ENCODE data around the gene VPS25.

The VPS25 gene

DNA sequence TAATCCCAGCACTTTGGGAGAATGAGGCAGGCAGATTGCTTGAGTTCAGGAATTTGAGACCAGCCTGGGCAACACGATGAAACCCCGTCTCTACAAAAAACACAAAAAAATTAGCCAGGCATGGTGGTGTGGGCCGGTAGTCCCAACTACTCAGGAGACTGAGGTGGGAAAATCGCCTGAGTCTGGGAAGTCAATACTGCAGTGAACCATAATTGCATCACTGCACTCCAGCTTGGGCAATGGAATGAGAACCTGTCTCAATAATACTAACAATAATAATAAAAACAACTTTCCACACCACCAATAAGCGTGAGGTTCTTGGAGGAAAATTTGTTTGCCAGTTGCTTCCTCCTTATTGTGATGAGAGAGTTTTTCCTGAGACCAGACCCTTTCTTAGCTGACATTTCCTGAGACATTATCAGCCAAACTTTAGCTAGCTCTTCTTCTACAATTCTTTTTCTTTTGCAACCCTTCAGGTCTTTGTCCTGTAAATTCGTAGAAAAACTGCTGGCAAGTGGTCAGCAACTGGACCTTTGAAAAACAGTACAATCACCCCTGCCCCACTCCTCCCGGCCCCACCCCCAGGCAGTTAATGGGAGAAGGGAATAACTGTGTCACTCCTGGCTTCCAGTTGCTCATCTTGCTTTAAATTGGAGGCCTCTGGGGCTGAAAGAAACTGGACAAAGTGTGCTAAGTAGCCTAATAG, 24.9 kb upstream of the VPS25 start:
- peaks cover 0 to 3% (median 0%) of the 10 kb centered on the region in 3 experiments for H3K27me3 ChIP-seq (ENCODE audit: control insufficient read depth in 3 of 3, insufficient read depth in 3 of 3, low read depth in 1 of 3, low read length in 3 of 3)
- no peak overlapping the region for H3K18ac ChIP-seq (ENCODE audit: low read length)
- no peak overlapping the region for H2BK12ac ChIP-seq (ENCODE audit: low read length)
- no peak overlapping the region for H3K23ac ChIP-seq (ENCODE audit: low read depth, low read length, poor library complexity)
- peaks cover 6 to 12% of the 10 kb centered on the region in 2 donors for H3K4me1 ChIP-seq (ENCODE audit: control insufficient read depth in 2 of 2, insufficient read depth in 1 of 2, low read depth in 1 of 2, low read length in 2 of 2)
- H3K14ac ChIP-seq (ENCODE audit: low read length): no peak overlapping the region
- WGBS, 2 donors (ENCODE audit: extremely low coverage in 2 of 2, insufficient read length in 2 of 2, insufficient replicate concordance in 1 of 2): no CpG with 5 or more reads among the region's 7 CpGs
- peaks cover 2 to 3% of the 10 kb centered on the region in 2 donors for H3K9me3 ChIP-seq (replicated peaks in 1 of 2; ENCODE audit: control insufficient read depth in 2 of 2, insufficient read depth in 1 of 2, low read depth in 1 of 2, low read length in 2 of 2)
- H2AK5ac ChIP-seq (ENCODE audit: low read depth, low read length): no peak overlapping the region
- no peak overlapping the region for H4K8ac ChIP-seq (ENCODE audit: low read depth, low read length)
- H3K36me3 ChIP-seq (replicated peaks in 1 of 2; ENCODE audit: control insufficient read depth in 2 of 2, insufficient read depth in 2 of 2, low read length in 2 of 2): no peaks in the 10 kb centered on the region
- no peak overlapping the region for H2BK15ac ChIP-seq (ENCODE audit: low read length)
- DNase-seq (ENCODE audit: low spot score): no peak
- H2AFZ ChIP-seq (ENCODE audit: low read length): peak overlapping the region; percentile 83
- H3K4ac ChIP-seq (ENCODE audit: low read length): no peak overlapping the region
- H3K27ac ChIP-seq (replicated peaks; ENCODE audit: low read length): no peak overlapping the region
- H3K9ac ChIP-seq (ENCODE audit: low read depth, low read length, poor library complexity): no peak overlapping the region
- no peak overlapping the region for H4K91ac ChIP-seq (ENCODE audit: low read depth, low read length, poor library complexity)
- no peak overlapping the region for H3K4me3 ChIP-seq (ENCODE audit: low read length in 2 of 2)
- H3K4me2 ChIP-seq (ENCODE audit: insufficient read depth, low read length, poor library complexity, severe bottlenecking): no peak overlapping the region
- H2BK120ac ChIP-seq (ENCODE audit: low read depth, low read length): no peak overlapping the region
- no peak overlapping the region for H2BK5ac ChIP-seq (ENCODE audit: low read length)
- peaks cover 2% of the 10 kb centered on the region for H3K79me1 ChIP-seq (ENCODE audit: low read depth, low read length)

DNA sequence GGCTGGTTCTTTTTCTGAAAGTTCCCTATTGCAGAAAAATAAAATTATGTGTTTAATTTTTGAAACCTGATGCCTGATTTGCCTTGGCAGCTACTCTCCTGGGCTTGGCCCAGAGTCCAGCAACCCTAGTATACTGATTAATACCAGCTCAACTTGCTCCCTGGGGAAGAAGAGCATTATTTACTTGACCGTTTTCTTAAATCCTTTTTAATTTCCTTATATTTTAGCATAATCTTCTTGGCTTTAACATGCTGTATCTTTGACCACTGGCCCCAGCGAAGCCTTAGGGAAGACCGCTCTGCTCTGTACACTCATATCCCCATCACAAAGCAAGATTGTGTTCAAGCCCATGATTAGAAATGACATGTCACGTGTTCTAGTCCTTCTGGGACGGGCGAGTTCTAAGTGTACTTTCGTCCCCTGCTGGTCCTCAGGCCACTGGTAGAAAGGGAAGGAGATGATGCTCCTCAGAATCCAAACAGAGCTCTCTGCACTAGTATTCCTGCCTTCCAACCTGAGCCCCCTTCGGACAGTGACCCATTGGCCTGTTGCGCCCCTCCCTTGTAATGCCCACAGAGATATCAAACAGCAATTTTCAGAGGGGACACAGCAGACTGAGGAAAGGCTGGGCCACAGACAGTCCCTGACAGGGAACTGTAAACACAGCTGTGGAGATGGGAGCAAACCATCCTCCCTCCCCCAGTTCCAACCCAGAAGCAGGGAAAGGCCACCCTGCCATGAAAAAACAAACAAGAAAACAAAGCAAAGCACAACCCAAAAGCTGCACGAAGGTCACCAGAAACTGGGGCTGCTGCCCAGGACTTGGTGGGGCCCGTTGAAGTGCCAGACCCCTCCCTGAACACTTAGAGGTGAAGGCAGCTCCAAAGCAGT, 24.1 kb upstream of the VPS25 start:
- Histone ChIP-seq H2AFZ (ENCODE audit: low read length) (peak overlapping the region; percentile 83), H3K9ac (ENCODE audit: low read depth, low read length, poor library complexity) (no peak overlapping the region), H3K4me2 (ENCODE audit: insufficient read depth, low read length, poor library complexity, severe bottlenecking) (no peak overlapping the region), H3K14ac (ENCODE audit: low read length) (peak overlapping the region; percentile 1), H3K4me3 (ENCODE audit: low read length in 2 of 2) (no peak overlapping the region), H2BK5ac (ENCODE audit: low read length) (no peak overlapping the region), H2BK120ac (ENCODE audit: low read depth, low read length) (no peak overlapping the region), H3K18ac (ENCODE audit: low read length) (no peak overlapping the region), H4K8ac (ENCODE audit: low read depth, low read length) (no peak overlapping the region), H3K79me1 (ENCODE audit: low read depth, low read length) (no peaks in the 10 kb centered on the region), H3K36me3 (replicated peaks in 1 of 2; ENCODE audit: control insufficient read depth in 2 of 2, insufficient read depth in 2 of 2, low read length in 2 of 2) (no peaks in the 10 kb centered on the region), H3K27me3 (ENCODE audit: control insufficient read depth in 3 of 3, insufficient read depth in 3 of 3, low read depth in 1 of 3, low read length in 3 of 3) (peaks cover 0 to 3% (median 0%) of the 10 kb centered on the region in 3 experiments), H2BK12ac (ENCODE audit: low read length) (peak overlapping the region; percentile 76), H4K91ac (ENCODE audit: low read depth, low read length, poor library complexity) (no peak overlapping the region), H3K4me1 (ENCODE audit: control insufficient read depth in 2 of 2, insufficient read depth in 1 of 2, low read depth in 1 of 2, low read length in 2 of 2) (peaks cover 3 to 12% of the 10 kb centered on the region in 2 donors), H3K27ac (replicated peaks; ENCODE audit: low read length) (no peak overlapping the region), H2AK5ac (ENCODE audit: low read depth, low read length) (no peak overlapping the region), H3K23ac (ENCODE audit: low read depth, low read length, poor library complexity) (no peak overlapping the region), H3K4ac (ENCODE audit: low read length) (no peak overlapping the region), H2BK15ac (ENCODE audit: low read length) (no peak overlapping the region), H3K9me3 (replicated peaks in 1 of 2; ENCODE audit: control insufficient read depth in 2 of 2, insufficient read depth in 1 of 2, low read depth in 1 of 2, low read length in 2 of 2) (peaks cover 2 to 3% of the 10 kb centered on the region in 2 donors)
- no CpG with 5 or more reads among the region's 11 CpGs for WGBS, 2 donors (ENCODE audit: extremely low coverage in 2 of 2, insufficient read length in 2 of 2, insufficient replicate concordance in 1 of 2)
- DNase-seq (ENCODE audit: low spot score): no peak

DNA sequence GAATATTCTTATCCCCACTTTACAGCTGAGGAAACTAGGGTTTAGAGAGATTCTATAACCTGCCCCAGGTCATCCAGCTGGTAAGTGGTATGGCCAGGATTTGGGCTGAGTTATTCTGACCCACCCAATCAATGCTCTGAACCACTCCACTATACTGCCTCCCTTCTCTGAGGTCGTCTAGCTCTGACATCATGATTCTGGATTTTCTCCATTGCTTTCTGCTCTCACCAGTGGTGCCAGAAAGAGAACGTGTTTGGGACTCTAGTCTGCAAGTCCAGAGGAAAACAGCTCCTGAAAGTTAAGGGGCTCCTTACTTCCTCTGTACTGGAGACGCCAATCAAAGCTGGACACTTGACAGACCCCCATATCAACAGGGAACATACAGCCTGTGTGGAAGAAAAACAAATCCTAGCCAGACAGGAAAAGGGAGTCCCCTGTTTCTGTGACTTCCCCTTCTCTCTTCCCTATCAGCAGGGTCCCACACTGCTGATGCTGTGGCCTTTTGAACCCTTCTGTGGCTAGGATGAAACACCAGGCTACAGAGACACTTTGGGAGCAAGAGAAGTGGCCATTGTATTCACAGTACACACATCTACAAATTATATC, 22.4 kb upstream of the VPS25 start:
- Histone ChIP-seq H3K14ac (ENCODE audit: low read length) (no peak overlapping the region), H3K9me3 (replicated peaks in 1 of 2; ENCODE audit: control insufficient read depth in 2 of 2, insufficient read depth in 1 of 2, low read depth in 1 of 2, low read length in 2 of 2) (no peaks in the 10 kb centered on the region), H3K4me3 (ENCODE audit: low read length in 2 of 2) (no peak overlapping the region), H2BK120ac (ENCODE audit: low read depth, low read length) (no peak overlapping the region), H2AK5ac (ENCODE audit: low read depth, low read length) (no peak overlapping the region), H2BK5ac (ENCODE audit: low read length) (no peak overlapping the region), H3K4me2 (ENCODE audit: insufficient read depth, low read length, poor library complexity, severe bottlenecking) (no peak overlapping the region), H3K27me3 (ENCODE audit: control insufficient read depth in 3 of 3, insufficient read depth in 3 of 3, low read depth in 1 of 3, low read length in 3 of 3) (peaks cover 0 to 5% (median 1%) of the 10 kb centered on the region in 3 experiments), H3K79me1 (ENCODE audit: low read depth, low read length) (no peaks in the 10 kb centered on the region), H3K27ac (replicated peaks; ENCODE audit: low read length) (no peak overlapping the region), H3K18ac (ENCODE audit: low read length) (no peak overlapping the region), H3K4me1 (ENCODE audit: control insufficient read depth in 2 of 2, insufficient read depth in 1 of 2, low read depth in 1 of 2, low read length in 2 of 2) (peaks cover 3 to 12% of the 10 kb centered on the region in 2 donors), H3K9ac (ENCODE audit: low read depth, low read length, poor library complexity) (no peak overlapping the region), H4K8ac (ENCODE audit: low read depth, low read length) (no peak overlapping the region), H3K4ac (ENCODE audit: low read length) (no peak overlapping the region), H2BK12ac (ENCODE audit: low read length) (no peak overlapping the region), H4K91ac (ENCODE audit: low read depth, low read length, poor library complexity) (no peak overlapping the region), H2BK15ac (ENCODE audit: low read length) (no peak overlapping the region), H3K23ac (ENCODE audit: low read depth, low read length, poor library complexity) (no peak overlapping the region), H3K36me3 (replicated peaks in 1 of 2; ENCODE audit: control insufficient read depth in 2 of 2, insufficient read depth in 2 of 2, low read length in 2 of 2) (no peaks in the 10 kb centered on the region), H2AFZ (ENCODE audit: low read length) (peak overlapping the region; percentile 63)
- no peak for DNase-seq (ENCODE audit: low spot score)
- no CpG with 5 or more reads among the region's 3 CpGs for WGBS, 2 donors (ENCODE audit: extremely low coverage in 2 of 2, insufficient read length in 2 of 2, insufficient replicate concordance in 1 of 2)

DNA sequence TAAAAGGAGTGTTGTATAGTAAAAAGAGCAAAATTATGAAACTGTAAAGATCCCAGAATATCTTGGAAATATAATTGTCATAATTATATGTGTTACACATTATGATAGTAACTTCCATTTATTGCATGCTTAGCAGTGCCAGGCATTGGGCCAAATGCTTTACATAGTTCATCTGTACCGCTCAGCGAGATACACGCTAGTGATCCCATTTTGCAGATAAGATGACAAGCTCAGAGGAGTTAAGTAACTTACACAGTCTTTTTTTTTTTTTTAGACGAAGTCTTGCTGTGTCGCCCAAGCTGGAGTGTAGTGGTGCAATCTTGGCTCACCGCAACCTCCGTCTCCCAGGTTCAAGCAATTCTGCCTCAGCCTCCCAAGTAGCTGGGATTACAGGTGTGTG, 21.6 kb upstream of the VPS25 start:
- H3K79me1 ChIP-seq (ENCODE audit: low read depth, low read length): no peaks in the 10 kb centered on the region
- H4K91ac ChIP-seq (ENCODE audit: low read depth, low read length, poor library complexity): no peak overlapping the region
- no peak for DNase-seq (ENCODE audit: low spot score)
- no peak overlapping the region for H4K8ac ChIP-seq (ENCODE audit: low read depth, low read length)
- no CpG with 5 or more reads among the region's 7 CpGs for WGBS, 2 donors (ENCODE audit: extremely low coverage in 2 of 2, insufficient read length in 2 of 2, insufficient replicate concordance in 1 of 2)
- H2BK5ac ChIP-seq (ENCODE audit: low read length): no peak overlapping the region
- no peak overlapping the region for H3K9ac ChIP-seq (ENCODE audit: low read depth, low read length, poor library complexity)
- no peaks in the 10 kb centered on the region for H3K9me3 ChIP-seq (replicated peaks in 1 of 2; ENCODE audit: control insufficient read depth in 2 of 2, insufficient read depth in 1 of 2, low read depth in 1 of 2, low read length in 2 of 2)
- H3K4ac ChIP-seq (ENCODE audit: low read length): no peak overlapping the region
- H2BK15ac ChIP-seq (ENCODE audit: low read length): no peak overlapping the region
- H3K18ac ChIP-seq (ENCODE audit: low read length): no peak overlapping the region
- no peak overlapping the region for H2BK120ac ChIP-seq (ENCODE audit: low read depth, low read length)
- H3K27ac ChIP-seq (replicated peaks; ENCODE audit: low read length): no peak overlapping the region
- no peak overlapping the region for H2AFZ ChIP-seq (ENCODE audit: low read length)
- H3K23ac ChIP-seq (ENCODE audit: low read depth, low read length, poor library complexity): no peak overlapping the region
- peaks cover 0 to 5% (median 0%) of the 10 kb centered on the region in 3 experiments for H3K27me3 ChIP-seq (ENCODE audit: control insufficient read depth in 3 of 3, insufficient read depth in 3 of 3, low read depth in 1 of 3, low read length in 3 of 3)
- no peak overlapping the region for H3K4me3 ChIP-seq (ENCODE audit: low read length in 2 of 2)
- no peaks in the 10 kb centered on the region for H3K36me3 ChIP-seq (replicated peaks in 1 of 2; ENCODE audit: control insufficient read depth in 2 of 2, insufficient read depth in 2 of 2, low read length in 2 of 2)
- H3K4me2 ChIP-seq (ENCODE audit: insufficient read depth, low read length, poor library complexity, severe bottlenecking): no peak overlapping the region
- no peak overlapping the region for H2BK12ac ChIP-seq (ENCODE audit: low read length)
- no peak overlapping the region for H3K14ac ChIP-seq (ENCODE audit: low read length)
- peaks cover 3 to 12% of the 10 kb centered on the region in 2 donors for H3K4me1 ChIP-seq (ENCODE audit: control insufficient read depth in 2 of 2, insufficient read depth in 1 of 2, low read depth in 1 of 2, low read length in 2 of 2)
- H2AK5ac ChIP-seq (ENCODE audit: low read depth, low read length): no peak overlapping the region
